Caco-2 (cell line): Measurements from ENCODE around the gene IGF2BP3. TPM values are rescaled to one million over a fixed set of nuclear protein-coding genes. Genes with fewer than 3 reads are reported as not detected.

Experiments
- BruUV-seq: library from RNA; stranded (reverse); fragments of 400-500 nt; replicated peaks from 2 replicates; lab custom pipeline; 2021; lab: Mats Ljungman, UMichigan
- CTCF ChIA-PET: fragments of 300-600 bp; sonication (Branson Sonifier 250); formaldehyde crosslinking; loops from one replicate; lab custom pipeline; 2022; ENCODE audit warnings: antibody characterized with exemption; lab: Charles Lee
- POLR2A ChIA-PET: fragments of 300-600 bp; sonication (Branson Sonifier 250); formaldehyde crosslinking; loops from one replicate; lab custom pipeline; 2022; ENCODE audit warnings: antibody characterized with exemption; lab: Charles Lee
- DNase-seq, 2 experiments: peaks; one replicate each; pipeline versions ENCODE4 v3.0.0 to v3.0.0-alpha.2; 2020 to 2022
- H3K27me3 ChIP-seq: replicated peaks from 2 replicates; pipeline ENCODE4 v1.6.0; 2011; ENCODE audit warnings: low read length; ENCODE audit not compliant: control insufficient read depth, insufficient read depth
- H3K36me3 ChIP-seq: 2 replicates; pipeline ENCODE4 v1.5.1; 2011; ENCODE audit warnings: low read length; ENCODE audit not compliant: control insufficient read depth, insufficient read depth
- H3K4me1 ChIP-seq: fragments of 250-450 bp; sonication (Bioruptor Pico); 2 replicates; pipeline ENCODE4 v1.5.1; 2020; ENCODE audit warnings: mild to moderate bottlenecking
- H3K4me3 ChIP-seq: 2 replicates; pipeline ENCODE4 v1.5.1; 2011; ENCODE audit warnings: low read depth, mild to moderate bottlenecking, control low read depth, low read length
- H3K9me3 ChIP-seq: fragments of 250-450 bp; sonication (Bioruptor Pico); 2 replicates; pipeline ENCODE4 v1.5.1; 2020; ENCODE audit warnings: mild to moderate bottlenecking, moderate library complexity
- H3K27ac Mint-ChIP-seq: one replicate; pipeline ENCODE4 v1.8.0; 2022; ENCODE audit warnings: mixed read lengths; ENCODE audit not compliant: unreplicated experiment
- H3K27me3 Mint-ChIP-seq: one replicate; pipeline ENCODE4 v1.8.0; 2022; ENCODE audit warnings: mixed read lengths; ENCODE audit not compliant: insufficient read depth, unreplicated experiment
- H3K36me3 Mint-ChIP-seq: one replicate; pipeline ENCODE4 v1.8.0; 2022; ENCODE audit warnings: mild to moderate bottlenecking, mixed read lengths; ENCODE audit not compliant: insufficient read depth, unreplicated experiment
- H3K4me1 Mint-ChIP-seq: one replicate; pipeline ENCODE4 v1.8.0; 2022; ENCODE audit warnings: low read depth, mixed read lengths; ENCODE audit not compliant: unreplicated experiment
- H3K4me3 Mint-ChIP-seq: one replicate; pipeline ENCODE4 v1.8.0; 2022; ENCODE audit warnings: mild to moderate bottlenecking, moderate library complexity, mixed read lengths; ENCODE audit not compliant: unreplicated experiment
- H3K9me3 Mint-ChIP-seq: one replicate; pipeline ENCODE4 v1.8.0; 2022; ENCODE audit warnings: mixed read lengths; ENCODE audit not compliant: unreplicated experiment
- intact Hi-C: fragments of 100-400 bp; cut with micrococcal nuclease; formaldehyde crosslinking; loops from one replicate; pipeline ENCODE4 v1.10.0; 2022; ENCODE audit not compliant: unreplicated experiment
- total RNA-seq: library from RNA; stranded (reverse); gene quantifications from 2 replicates; pipeline ENCODE4 v1.2.3, GENCODE V29; 2022
- TF ChIP-seq, protein P1 (sequence below), 2 experiments: fragments of 200-600 bp in 1 of 2; IDR thresholded peaks; 1 replicate in 1 of 2; 2 replicates in 1 of 2; pipeline versions ENCODE4 v1.5.1 to v1.8.0; 2011 to 2022; ENCODE audit warnings: antibody characterized with exemption in 1 of 2, control low read depth in 1 of 2, inconsistent platforms in 1 of 2, low read depth in 1 of 2, low read length in 1 of 2, mild to moderate bottlenecking in 1 of 2, moderate library complexity in 1 of 2; ENCODE audit not compliant: insufficient read depth in 1 of 2, severe bottlenecking in 1 of 2, unreplicated experiment in 1 of 2

The IGF2BP3 gene
- total RNA-seq, 1 experiment from 2014 or later: 127 TPM

- H3K9me3 Mint-ChIP-seq: no peaks in the 10 kb centered on the region
- Histone ChIP-seq H3K9me3 (no peaks in the 10 kb centered on the region), H3K27me3 (no peaks in the 10 kb centered on the region), H3K4me1 (peaks cover 14% of the 10 kb centered on the region), H3K4me3 (no peak overlapping the region), H3K36me3 (no peaks in the 10 kb centered on the region)
- no peak overlapping the region for H3K27ac Mint-ChIP-seq
- POLR2A ChIA-PET: no interaction called here
- no TSS peak for BruUV-seq
- intact Hi-C loops: no loop called here
- no peak for DNase-seq
- H3K4me3 Mint-ChIP-seq: no peak overlapping the region
- TF ChIP-seq, protein P1, sequence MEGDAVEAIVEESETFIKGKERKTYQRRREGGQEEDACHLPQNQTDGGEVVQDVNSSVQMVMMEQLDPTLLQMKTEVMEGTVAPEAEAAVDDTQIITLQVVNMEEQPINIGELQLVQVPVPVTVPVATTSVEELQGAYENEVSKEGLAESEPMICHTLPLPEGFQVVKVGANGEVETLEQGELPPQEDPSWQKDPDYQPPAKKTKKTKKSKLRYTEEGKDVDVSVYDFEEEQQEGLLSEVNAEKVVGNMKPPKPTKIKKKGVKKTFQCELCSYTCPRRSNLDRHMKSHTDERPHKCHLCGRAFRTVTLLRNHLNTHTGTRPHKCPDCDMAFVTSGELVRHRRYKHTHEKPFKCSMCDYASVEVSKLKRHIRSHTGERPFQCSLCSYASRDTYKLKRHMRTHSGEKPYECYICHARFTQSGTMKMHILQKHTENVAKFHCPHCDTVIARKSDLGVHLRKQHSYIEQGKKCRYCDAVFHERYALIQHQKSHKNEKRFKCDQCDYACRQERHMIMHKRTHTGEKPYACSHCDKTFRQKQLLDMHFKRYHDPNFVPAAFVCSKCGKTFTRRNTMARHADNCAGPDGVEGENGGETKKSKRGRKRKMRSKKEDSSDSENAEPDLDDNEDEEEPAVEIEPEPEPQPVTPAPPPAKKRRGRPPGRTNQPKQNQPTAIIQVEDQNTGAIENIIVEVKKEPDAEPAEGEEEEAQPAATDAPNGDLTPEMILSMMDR (IDR thresholded peaks at IDR 0.05; ENCODE audit: insufficient read depth in 1 of 2, low read depth in 1 of 2, low read length in 1 of 2, severe bottlenecking in 1 of 2, unreplicated experiment in 1 of 2): no peak
- H3K4me1 Mint-ChIP-seq: peaks cover 37% of the 10 kb centered on the region
- CTCF ChIA-PET: no interaction called here
- peaks cover 31% of the 10 kb centered on the region for H3K36me3 Mint-ChIP-seq
- no peaks in the 10 kb centered on the region for H3K27me3 Mint-ChIP-seq
Observed at GRCh38 chr7:23477962-23478866, 7.9 kb upstream of the IGF2BP3 start.

GRCh38 chr7:23477157-23477499, 6.8 kb upstream of the IGF2BP3 start:
- DNase-seq: no peak
- no TSS peak for BruUV-seq
- peaks cover 34% of the 10 kb centered on the region for H3K36me3 Mint-ChIP-seq
- peaks cover 24% of the 10 kb centered on the region for H3K4me1 ChIP-seq
- no peaks in the 10 kb centered on the region for H3K9me3 ChIP-seq
- peak overlapping the region; percentile 63 for H3K27ac Mint-ChIP-seq
- ChIA-PET CTCF (no interaction called here), POLR2A (no interaction called here)
- H3K27me3 Mint-ChIP-seq: no peaks in the 10 kb centered on the region
- TF ChIP-seq, protein P1 (IDR thresholded peaks at IDR 0.05; ENCODE audit: insufficient read depth in 1 of 2, low read depth in 1 of 2, low read length in 1 of 2, severe bottlenecking in 1 of 2, unreplicated experiment in 1 of 2): no peak
- intact Hi-C loops: no loop called here
- H3K36me3 ChIP-seq: no peaks in the 10 kb centered on the region
- H3K9me3 Mint-ChIP-seq: no peaks in the 10 kb centered on the region
- no peak overlapping the region for H3K4me3 ChIP-seq
- peaks cover 33% of the 10 kb centered on the region for H3K4me1 Mint-ChIP-seq
- peak overlapping the region; percentile 70 for H3K4me3 Mint-ChIP-seq
- no peaks in the 10 kb centered on the region for H3K27me3 ChIP-seq

DNA sequence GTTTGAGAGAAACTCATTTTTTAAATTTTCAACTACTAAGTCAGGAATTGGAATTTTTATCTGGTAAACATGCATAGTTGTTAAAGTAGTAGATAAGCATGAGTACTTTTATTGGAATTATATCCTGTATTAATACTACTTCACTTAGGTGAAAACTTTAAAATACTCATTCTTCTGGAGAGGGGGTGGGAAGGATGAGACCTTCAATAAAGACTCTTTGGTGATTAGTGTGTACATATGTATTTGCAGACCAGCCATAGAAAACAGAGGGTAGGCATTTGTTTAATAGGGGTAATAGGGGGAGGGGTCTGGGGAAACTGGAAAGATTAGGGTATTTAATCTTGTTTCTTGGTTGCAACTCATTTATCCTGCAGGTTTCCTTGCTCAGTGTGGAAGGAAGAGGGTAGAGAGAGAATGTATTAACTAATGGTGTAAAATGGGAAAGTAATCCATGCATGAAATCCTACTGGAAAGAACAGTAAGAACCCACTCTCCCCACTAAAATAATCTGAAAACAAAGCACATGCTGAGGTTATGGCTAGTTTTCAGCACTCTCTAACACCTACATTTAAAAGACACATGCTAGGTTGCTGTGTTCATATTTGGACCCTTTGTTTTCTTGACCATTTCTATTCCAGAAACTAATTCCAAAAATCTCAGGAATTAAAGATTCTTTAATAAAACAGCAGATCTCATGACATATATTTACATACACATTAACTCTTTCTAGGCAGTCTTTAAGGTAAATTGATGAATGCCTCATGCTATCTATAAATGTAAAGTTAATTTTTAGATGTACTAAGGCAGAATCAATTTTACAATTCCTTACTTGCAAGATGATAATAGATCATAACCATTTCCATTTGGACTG, 6.2 kb upstream of the IGF2BP3 start:
- Histone ChIP-seq H3K4me1 (peaks cover 26% of the 10 kb centered on the region), H3K4me3 (0 out of 2 replicates have a peak overlapping the region, but pooled peaks have one; percentile 1), H3K36me3 (no peaks in the 10 kb centered on the region), H3K9me3 (no peaks in the 10 kb centered on the region), H3K27me3 (no peaks in the 10 kb centered on the region)
- intact Hi-C loops: no loop called here
- H3K36me3 Mint-ChIP-seq: peaks cover 35% of the 10 kb centered on the region
- H3K4me3 Mint-ChIP-seq: peak overlapping the region; percentile 70
- H3K4me1 Mint-ChIP-seq: peaks cover 30% of the 10 kb centered on the region
- BruUV-seq: no TSS peak
- TF ChIP-seq, protein P1 (IDR thresholded peaks at IDR 0.05; ENCODE audit: insufficient read depth in 1 of 2, low read depth in 1 of 2, low read length in 1 of 2, severe bottlenecking in 1 of 2, unreplicated experiment in 1 of 2): no peak
- ChIA-PET POLR2A (no interaction called here), CTCF (no interaction called here)
- DNase-seq: no peak
- peak overlapping the region; percentile 63 for H3K27ac Mint-ChIP-seq
- H3K9me3 Mint-ChIP-seq: no peaks in the 10 kb centered on the region
- no peaks in the 10 kb centered on the region for H3K27me3 Mint-ChIP-seq
